Measurements from ENCODE around the gene MYL12A. TPM values are rescaled to one million over a fixed set of nuclear protein-coding genes. Genes with fewer than 3 reads are reported as not detected.
"Not testable (repeated sequence)": the region's sequence is repeated elsewhere in the genome, so short reads cannot be mapped to it uniquely, and the experiment has no call there.

The MYL12A gene
- total and polyA plus RNA-seq, 2 donors (not counting 3 experiments of a cell fraction or from before 2014, with no cell fraction given) = 597 to 796 TPM

DNA sequence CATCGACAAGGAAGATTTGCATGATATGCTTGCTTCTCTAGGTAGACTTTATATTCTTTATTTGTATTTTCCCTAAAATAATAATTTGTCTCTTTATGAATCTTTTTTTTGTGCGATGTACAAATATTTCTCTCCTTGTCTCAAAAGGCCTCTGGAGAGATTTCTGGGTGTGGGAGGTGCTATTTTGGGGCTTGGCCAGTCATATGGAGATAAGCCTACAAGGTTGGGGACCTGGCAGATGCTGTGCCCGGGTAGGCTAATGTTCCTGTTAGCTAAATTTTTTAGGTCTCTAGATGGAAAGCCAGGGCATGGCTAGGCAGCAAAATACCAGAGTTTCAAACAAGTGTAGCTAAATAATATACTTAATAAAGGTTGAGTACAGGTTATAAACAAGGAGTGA lies 25.4 kb downstream of the MYL12A start:
- FAIRE-seq = no peak

DNA sequence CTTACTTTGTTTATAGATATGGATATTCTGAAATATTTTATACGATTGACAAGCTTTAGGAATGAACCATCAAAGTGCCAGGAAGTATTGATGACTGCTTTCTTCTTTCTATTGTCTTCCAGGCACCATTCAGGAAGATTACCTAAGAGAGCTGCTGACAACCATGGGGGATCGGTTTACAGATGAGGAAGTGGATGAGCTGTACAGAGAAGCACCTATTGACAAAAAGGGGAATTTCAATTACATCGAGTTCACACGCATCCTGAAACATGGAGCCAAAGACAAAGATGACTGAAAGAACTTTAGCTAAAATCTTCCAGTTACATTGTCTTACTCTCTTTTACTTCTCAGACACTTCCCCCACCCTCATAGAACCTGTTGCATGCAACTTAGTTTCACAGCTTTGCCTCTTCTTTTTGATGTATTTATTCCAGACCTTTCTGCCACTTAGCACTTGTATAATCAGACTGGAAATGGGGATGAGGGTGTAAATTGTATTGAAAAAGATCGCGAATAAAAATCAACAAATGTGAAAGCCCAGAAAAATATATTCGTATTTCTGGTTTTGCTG lies 30.1 kb downstream of the MYL12A start:
- H3K9me3 ChIP-seq (replicated peaks; ENCODE audit: control insufficient read depth, insufficient read depth, low read length); POLR2A ChIA-PET; FAIRE-seq; H3K9ac ChIP-seq (replicated peaks; ENCODE audit: extremely low read depth, insufficient read depth, low read length); intact Hi-C loops (cut with micrococcal nuclease); H3K4me3 ChIP-seq (replicated peaks in 1 of 3; ENCODE audit: insufficient read depth in 1 of 3, low read depth in 1 of 3, low read length in 3 of 3); H3K9me1 ChIP-seq (replicated peaks; ENCODE audit: control insufficient read depth, extremely low read depth, insufficient read depth, low read length); H3K27me3 ChIP-seq (ENCODE audit: control insufficient read depth in 2 of 2, insufficient read depth in 2 of 2, low read length in 2 of 2); H2AFZ ChIP-seq (ENCODE audit: low read depth, low read length); dilution Hi-C loops (cut with MboI; ENCODE audit: extremely low pct_ligation_motif_present, low sequenced_read_pairs); H3K4me2 ChIP-seq (ENCODE audit: insufficient read depth, low read length): not testable (repeated sequence)
- CTCF ChIA-PET = interaction anchor here (0.6 to 3.5 kb wide), 8 partner anchors 13 to 721 kb away, joined by 3 to 42 read pairs (median 4); no protein-coding TSS in a partner anchor
- Histone ChIP-seq H3K36me3 (ENCODE audit: control insufficient read depth in 2 of 2, extremely low read depth in 1 of 2, insufficient read depth in 2 of 2, low read length in 2 of 2) (peaks cover 15 to 43% of the 10 kb centered on the region in 2 experiments), H3K4me1 (ENCODE audit: control insufficient read depth, extremely low read depth, insufficient read depth, low read length) (peaks cover 32% of the 10 kb centered on the region), H3K79me2 (ENCODE audit: control insufficient read depth, insufficient read depth, low read length) (peaks cover 37% of the 10 kb centered on the region), H3K27ac (ENCODE audit: insufficient read depth, low read depth, low read length) (peak overlapping the region; percentile 60), H4K20me1 (replicated peaks; ENCODE audit: control insufficient read depth, extremely low read depth, insufficient read depth, low read length) (peaks cover 14% of the 10 kb centered on the region)
- BruUV-seq (replicated peaks) = TSS peak; percentile 75
- DNase-seq (ENCODE audit: low read depth, low spot score) = peak; percentile 32
- peak; percentile 21 for TF ChIP-seq FOS (IDR thresholded peaks at IDR 0.05; ENCODE audit: borderline replicate concordance, insufficient read depth, low read length)

More for the DNA sequence above, 25.4 kb downstream of the MYL12A start:
- peaks cover 42% of the 10 kb centered on the region for H4K20me1 ChIP-seq (replicated peaks; ENCODE audit: control insufficient read depth, extremely low read depth, insufficient read depth, low read length)
- no peak overlapping the region for H2AFZ ChIP-seq (ENCODE audit: low read depth, low read length)
- ChIA-PET POLR2A (no interaction called here), CTCF (no interaction called here)
- H3K4me2 ChIP-seq (ENCODE audit: insufficient read depth, low read length) = no peak overlapping the region
- H3K9me3 ChIP-seq (replicated peaks; ENCODE audit: control insufficient read depth, insufficient read depth, low read length) = no peaks in the 10 kb centered on the region
- dilution Hi-C loops (cut with MboI; ENCODE audit: extremely low pct_ligation_motif_present, low sequenced_read_pairs) = loop anchor here (25.0 kb wide), 1 partner anchor 189 kb away; the partner anchor contains the start of gene TGIF1
- H3K9me1 ChIP-seq (replicated peaks; ENCODE audit: control insufficient read depth, extremely low read depth, insufficient read depth, low read length) = no peaks in the 10 kb centered on the region
- peaks cover 35% of the 10 kb centered on the region for H3K4me1 ChIP-seq (ENCODE audit: control insufficient read depth, extremely low read depth, insufficient read depth, low read length)
- no peak for DNase-seq (ENCODE audit: low read depth, low spot score)
- H3K9ac ChIP-seq (replicated peaks; ENCODE audit: extremely low read depth, insufficient read depth, low read length) = no peak overlapping the region
- intact Hi-C loops (cut with micrococcal nuclease) = no loop called here
- H3K4me3 ChIP-seq (replicated peaks in 1 of 3; ENCODE audit: insufficient read depth in 1 of 3, low read depth in 1 of 3, low read length in 3 of 3) = no peak overlapping the region
- no TSS peak for BruUV-seq (replicated peaks)
- H3K36me3 ChIP-seq (ENCODE audit: control insufficient read depth in 2 of 2, extremely low read depth in 1 of 2, insufficient read depth in 2 of 2, low read length in 2 of 2) = peaks cover 15 to 38% of the 10 kb centered on the region in 2 experiments
- TF ChIP-seq MYC (IDR thresholded peaks at IDR 0.05; ENCODE audit: low read depth, low read length) = no peak
- H3K27me3 ChIP-seq (ENCODE audit: control insufficient read depth in 2 of 2, insufficient read depth in 2 of 2, low read length in 2 of 2) = no peaks in the 10 kb centered on the region
- no peak overlapping the region for H3K27ac ChIP-seq (ENCODE audit: insufficient read depth, low read depth, low read length)
- peaks cover 83% of the 10 kb centered on the region for H3K79me2 ChIP-seq (ENCODE audit: control insufficient read depth, insufficient read depth, low read length)
